IPS DF 6.9 (cell line): Measurements from ENCODE around the gene TUSC2.

Source experiments
- DNase-seq: peaks from one replicate; pipeline ENCODE4 v3.0.0-alpha.2; 2013; ENCODE audit warnings: low read depth, low spot score
- H3K27ac ChIP-seq: one replicate; pipeline ENCODE4 v1.5.1; 2013; ENCODE audit warnings: low read length, control low read depth
- H3K27me3 ChIP-seq: 2 replicates; pipeline ENCODE4 v1.6.1; 2013; ENCODE audit warnings: mild to moderate bottlenecking, low read length; ENCODE audit not compliant: control insufficient read depth, insufficient read depth
- H3K36me3 ChIP-seq: 2 replicates; pipeline ENCODE4 v1.6.1; 2013; ENCODE audit warnings: low read length; ENCODE audit not compliant: control insufficient read depth, insufficient read depth
- H3K4me1 ChIP-seq: 2 replicates; pipeline ENCODE4 v1.6.1; 2013; ENCODE audit warnings: low read length; ENCODE audit not compliant: control insufficient read depth, insufficient read depth
- H3K4me3 ChIP-seq: 2 replicates; pipeline ENCODE4 v1.5.1; 2013; ENCODE audit warnings: mild to moderate bottlenecking, low read length
- H3K9me3 ChIP-seq: 2 replicates; pipeline ENCODE4 v1.6.1; 2013; ENCODE audit warnings: low read length, inconsistent platforms; ENCODE audit not compliant: control insufficient read depth, insufficient read depth
- WGBS: extraction: QIAGEN DNeasy Blood & Tissue Kit; methylation state at CpG from one replicate; pipeline ENCODE4 v1.1.7; 2013; ENCODE audit warnings: mixed read lengths, missing lambda C conversion rate; ENCODE audit not compliant: insufficient read length, insufficient coverage; 5-methylcytosine and 5-hydroxymethylcytosine counted together

The TUSC2 gene

GRCh38 chr3:50299929-50300680, 27.9 kb downstream of the TUSC2 start:
- H3K4me1 ChIP-seq = no peaks in the 10 kb centered on the region
- H3K36me3 ChIP-seq = no peaks in the 10 kb centered on the region
- WGBS = no CpG with 5 or more reads among the region's 12 CpGs
- DNase-seq = no peak
- H3K4me3 ChIP-seq = no peak overlapping the region; the same call in 1 of the 2 replicates
- no peaks in the 10 kb centered on the region for H3K9me3 ChIP-seq
- no peak overlapping the region for H3K27ac ChIP-seq
- H3K27me3 ChIP-seq = no peaks in the 10 kb centered on the region

DNA sequence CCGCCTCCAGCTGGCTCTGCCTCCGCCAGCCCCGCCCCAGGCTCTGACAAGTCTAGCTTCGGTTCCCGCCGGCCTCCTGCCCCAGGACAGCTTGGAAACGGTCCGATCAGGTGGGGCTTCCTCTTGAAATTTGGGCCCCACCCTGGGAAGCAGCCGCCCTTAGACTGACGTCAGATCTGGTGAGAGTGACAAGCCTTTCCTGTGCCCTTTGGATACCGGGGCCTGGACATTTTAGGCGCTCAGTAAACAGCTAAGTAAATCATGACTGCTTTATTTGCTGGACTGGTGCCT, 28.4 kb downstream of the TUSC2 start:
- no peaks in the 10 kb centered on the region for H3K4me1 ChIP-seq
- no CpG with 5 or more reads among the region's 12 CpGs for WGBS
- H3K36me3 ChIP-seq = no peaks in the 10 kb centered on the region
- no peak overlapping the region; the same call in 1 of the 2 replicates for H3K4me3 ChIP-seq
- H3K27me3 ChIP-seq = no peaks in the 10 kb centered on the region
- no peak for DNase-seq
- no peak overlapping the region for H3K27ac ChIP-seq
- H3K9me3 ChIP-seq = no peaks in the 10 kb centered on the region

GRCh38 chr3:50298836-50299637, 29.0 kb downstream of the TUSC2 start, which contains the start of the genes HYAL3 and NAA80:
TSS of gene HYAL3 (minus strand) at chr3:50299405. CDS start at chr3:50295602, 3,803 bp downstream.
TSS of gene NAA80 (minus strand) at chr3:50299405. CDS start at chr3:50297463, 1,942 bp downstream.
- WGBS = no CpG with 5 or more reads among the region's 61 CpGs
- no peaks in the 10 kb centered on the region for H3K4me1 ChIP-seq
- H3K27me3 ChIP-seq = no peaks in the 10 kb centered on the region
- no peak for DNase-seq
- H3K36me3 ChIP-seq = no peaks in the 10 kb centered on the region
- peak within 1 kb of the TSS; percentile 78 for H3K4me3 ChIP-seq
- H3K9me3 ChIP-seq = no peaks in the 10 kb centered on the region
- no peak within 1 kb of the TSS for H3K27ac ChIP-seq

- WGBS = no CpG with 5 or more reads among the region's 9 CpGs
- no peak for DNase-seq
- H3K27me3 ChIP-seq = no peaks in the 10 kb centered on the region
- no peaks in the 10 kb centered on the region for H3K4me1 ChIP-seq
- no peak overlapping the region for H3K27ac ChIP-seq
- H3K4me3 ChIP-seq = peak overlapping the region; percentile 78; the same call in 1 of the 2 replicates
- no peaks in the 10 kb centered on the region for H3K9me3 ChIP-seq
- H3K36me3 ChIP-seq = no peaks in the 10 kb centered on the region
These were observed 29.9 kb downstream of the TUSC2 start for GRCh38 chr3:50297896-50298725.

- Histone ChIP-seq H3K27me3 (no peaks in the 10 kb centered on the region), H3K36me3 (no peaks in the 10 kb centered on the region), H3K9me3 (no peaks in the 10 kb centered on the region), H3K4me1 (peaks cover 1% of the 10 kb centered on the region; the same call in 1 of the 2 replicates), H3K27ac (no peak overlapping the region), H3K4me3 (no peak overlapping the region)
- no CpG with 5 or more reads among the region's 2 CpGs for WGBS
- no peak for DNase-seq
These were observed 30.6 kb downstream of the TUSC2 start for GRCh38 chr3:50297384-50297775.

GRCh38 chr3:50296721-50297383, 31.2 kb downstream of the TUSC2 start:
- peaks cover 1% of the 10 kb centered on the region; the same call in 1 of the 2 replicates for H3K4me1 ChIP-seq
- H3K4me3 ChIP-seq = no peak overlapping the region
- H3K9me3 ChIP-seq = no peaks in the 10 kb centered on the region
- no CpG with 5 or more reads among the region's 18 CpGs for WGBS
- H3K36me3 ChIP-seq = no peaks in the 10 kb centered on the region
- no peaks in the 10 kb centered on the region for H3K27me3 ChIP-seq
- DNase-seq = no peak
- H3K27ac ChIP-seq = no peak overlapping the region

GRCh38 chr3:50295553-50296431, 32.2 kb downstream of the TUSC2 start:
- no peaks in the 10 kb centered on the region for H3K9me3 ChIP-seq
- H3K36me3 ChIP-seq = no peaks in the 10 kb centered on the region; the same call in 1 of the 2 replicates
- no CpG with 5 or more reads among the region's 8 CpGs for WGBS
- no peak overlapping the region for H3K4me3 ChIP-seq
- peaks cover 1% of the 10 kb centered on the region; the same call in 1 of the 2 replicates for H3K4me1 ChIP-seq
- no peak for DNase-seq
- H3K27ac ChIP-seq = no peak overlapping the region
- H3K27me3 ChIP-seq = no peaks in the 10 kb centered on the region

GRCh38 chr3:50294492-50295403, 33.3 kb downstream of the TUSC2 start:
- DNase-seq = no peak
- Histone ChIP-seq H3K36me3 (peaks cover 10% of the 10 kb centered on the region), H3K4me1 (peaks cover 1% of the 10 kb centered on the region; the same call in 1 of the 2 replicates), H3K4me3 (no peak overlapping the region), H3K27me3 (no peaks in the 10 kb centered on the region), H3K27ac (no peak overlapping the region), H3K9me3 (no peaks in the 10 kb centered on the region)
- no CpG with 5 or more reads among the region's 22 CpGs for WGBS
